Measurements from ENCODE around the gene AVPR2.
A peak's percentile ranks its signal among the peaks of the same experiment; 100 is the strongest.

AVPR2 gene

GRCh38 chrX:153886915-153887314 lies 17.6 kb upstream of the AVPR2 start:
- DNase-seq = no peak

- no peak for DNase-seq
Measured at GRCh38 chrX:153887385-153887784, 17.1 kb upstream of the AVPR2 start.

GRCh38 chrX:153888344-153888743 lies 16.1 kb upstream of the AVPR2 start:
- no peak for DNase-seq

- DNase-seq = no peak
Measured at GRCh38 chrX:153889123-153889522, 15.3 kb upstream of the AVPR2 start.

GRCh38 chrX:153897899-153898298 lies 6.6 kb upstream of the AVPR2 start:
- no peak for DNase-seq

- peak; percentile 91 to 92 for DNase-seq
Measured at GRCh38 chrX:153900831-153901752, 3.4 kb upstream of the AVPR2 start.

DNA sequence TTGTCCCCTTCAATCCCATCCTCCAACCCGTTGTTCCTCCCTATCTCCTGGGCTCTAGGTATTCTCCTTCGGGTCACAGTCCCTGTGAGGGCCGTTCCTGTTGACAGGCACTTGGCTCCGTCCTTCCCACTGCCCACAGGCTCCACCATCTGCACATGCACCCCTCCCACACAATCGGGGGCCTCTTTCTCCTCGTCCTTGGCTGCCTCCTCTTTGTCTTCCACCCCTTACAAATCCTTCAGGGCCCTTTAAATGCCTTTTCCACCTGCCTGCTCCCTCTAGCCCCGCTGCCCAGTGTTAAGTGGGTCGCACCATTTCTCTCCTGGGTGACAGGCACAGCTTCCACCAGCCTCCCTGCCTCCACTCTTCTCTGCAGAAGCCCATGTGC lies 2.7 kb upstream of the AVPR2 start:
- DNase-seq = no peak

DNA sequence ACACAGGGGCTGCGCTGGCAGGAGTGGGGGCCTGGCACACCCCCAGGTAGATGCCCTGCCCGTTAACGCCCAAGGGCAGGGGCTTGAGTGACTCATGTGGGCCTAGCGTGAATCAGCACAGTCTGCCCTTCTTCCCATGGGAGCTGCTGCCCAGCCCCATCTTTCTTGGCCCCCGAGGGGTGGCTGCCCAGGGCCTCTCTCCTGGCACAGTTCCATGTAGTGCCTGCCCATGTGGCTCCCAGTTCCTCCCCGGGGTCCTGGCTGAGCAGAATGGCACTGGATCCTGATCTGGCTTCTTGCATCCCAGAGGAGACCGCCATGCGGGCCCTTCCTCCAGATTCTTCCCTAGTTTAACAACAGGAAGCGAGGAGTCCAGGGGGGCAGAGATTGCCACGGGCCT lies 2.1 kb upstream of the AVPR2 start:
- no peak for DNase-seq

DNA sequence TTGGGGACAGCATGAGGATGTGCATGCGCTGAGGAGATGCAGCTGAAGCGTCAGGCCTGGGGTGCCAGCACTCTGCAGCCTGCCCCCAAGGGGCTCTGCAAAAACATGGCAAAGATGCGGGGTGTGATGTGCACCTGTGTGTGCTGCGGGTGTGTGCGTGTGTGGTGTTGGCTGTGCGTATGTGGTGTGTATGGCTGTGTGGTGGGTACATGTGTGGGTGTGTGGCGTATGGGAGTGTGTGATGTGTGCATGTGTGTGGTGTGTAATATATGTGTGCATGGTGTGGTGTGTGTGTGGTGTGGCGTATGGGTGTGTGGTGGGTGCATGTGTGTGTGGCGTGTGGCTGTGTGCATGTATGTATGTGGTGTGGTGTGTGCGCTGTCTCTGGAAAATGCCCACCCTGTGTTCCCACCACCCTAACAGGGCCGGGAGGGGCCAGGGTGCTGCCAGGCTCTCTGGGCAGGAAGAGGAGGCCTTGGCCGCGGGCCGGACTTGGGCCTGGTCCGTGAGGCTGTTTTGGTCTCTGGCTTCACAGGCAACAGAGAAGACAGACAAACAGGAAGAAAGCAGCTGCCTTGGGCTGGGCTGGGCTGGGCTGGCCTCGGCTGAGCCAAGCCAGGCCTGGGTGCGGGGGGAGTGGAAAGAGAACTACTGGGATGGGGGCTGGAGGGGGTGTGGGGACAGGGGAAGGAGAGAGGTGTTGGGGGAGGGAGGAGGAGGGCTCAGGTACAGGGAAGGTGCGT lies 1.1 kb upstream of the AVPR2 start:
- no peak for DNase-seq

- DNase-seq = no peak
Measured at GRCh38 chrX:153905481-153906095, 1.1 kb downstream of the AVPR2 start.

DNA sequence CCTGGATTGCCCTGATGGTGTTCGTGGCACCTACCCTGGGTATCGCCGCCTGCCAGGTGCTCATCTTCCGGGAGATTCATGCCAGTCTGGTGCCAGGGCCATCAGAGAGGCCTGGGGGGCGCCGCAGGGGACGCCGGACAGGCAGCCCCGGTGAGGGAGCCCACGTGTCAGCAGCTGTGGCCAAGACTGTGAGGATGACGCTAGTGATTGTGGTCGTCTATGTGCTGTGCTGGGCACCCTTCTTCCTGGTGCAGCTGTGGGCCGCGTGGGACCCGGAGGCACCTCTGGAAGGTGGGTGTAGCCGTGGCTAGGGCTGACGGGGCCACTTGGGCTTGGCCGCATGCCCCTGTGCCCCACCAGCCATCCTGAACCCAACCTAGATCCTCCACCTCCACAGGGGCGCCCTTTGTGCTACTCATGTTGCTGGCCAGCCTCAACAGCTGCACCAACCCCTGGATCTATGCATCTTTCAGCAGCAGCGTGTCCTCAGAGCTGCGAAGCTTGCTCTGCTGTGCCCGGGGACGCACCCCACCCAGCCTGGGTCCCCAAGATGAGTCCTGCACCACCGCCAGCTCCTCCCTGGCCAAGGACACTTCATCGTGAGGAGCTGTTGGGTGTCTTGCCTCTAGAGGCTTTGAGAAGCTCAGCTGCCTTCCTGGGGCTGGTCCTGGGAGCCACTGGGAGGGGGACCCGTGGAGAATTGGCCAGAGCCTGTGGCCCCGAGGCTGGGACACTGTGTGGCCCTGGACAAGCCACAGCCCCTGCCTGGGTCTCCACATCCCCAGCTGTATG lies 1.8 kb downstream of the AVPR2 start:
- DNase-seq = no peak

DNA sequence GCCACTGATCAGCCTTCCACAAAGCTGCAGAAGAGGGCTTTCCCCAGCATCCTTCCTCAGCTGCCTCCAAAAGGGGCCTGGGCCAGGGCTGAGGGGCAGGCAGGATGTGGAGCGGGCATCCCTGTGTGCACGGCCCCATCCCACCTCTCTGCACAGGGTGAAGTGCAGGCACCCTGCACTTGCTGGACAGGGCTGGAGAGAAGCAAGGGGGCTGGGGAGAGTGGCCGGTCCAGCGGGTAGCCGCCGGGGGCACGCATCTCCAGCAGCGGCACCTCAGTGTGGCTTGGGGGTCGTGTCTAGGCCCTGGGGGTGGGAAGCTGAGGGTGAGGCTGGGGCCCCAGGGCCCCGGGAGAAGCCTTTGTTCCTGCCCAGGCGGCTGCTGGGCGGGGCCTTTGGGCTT lies 3.0 kb downstream of the AVPR2 start:
- DNase-seq = no peak

DNA sequence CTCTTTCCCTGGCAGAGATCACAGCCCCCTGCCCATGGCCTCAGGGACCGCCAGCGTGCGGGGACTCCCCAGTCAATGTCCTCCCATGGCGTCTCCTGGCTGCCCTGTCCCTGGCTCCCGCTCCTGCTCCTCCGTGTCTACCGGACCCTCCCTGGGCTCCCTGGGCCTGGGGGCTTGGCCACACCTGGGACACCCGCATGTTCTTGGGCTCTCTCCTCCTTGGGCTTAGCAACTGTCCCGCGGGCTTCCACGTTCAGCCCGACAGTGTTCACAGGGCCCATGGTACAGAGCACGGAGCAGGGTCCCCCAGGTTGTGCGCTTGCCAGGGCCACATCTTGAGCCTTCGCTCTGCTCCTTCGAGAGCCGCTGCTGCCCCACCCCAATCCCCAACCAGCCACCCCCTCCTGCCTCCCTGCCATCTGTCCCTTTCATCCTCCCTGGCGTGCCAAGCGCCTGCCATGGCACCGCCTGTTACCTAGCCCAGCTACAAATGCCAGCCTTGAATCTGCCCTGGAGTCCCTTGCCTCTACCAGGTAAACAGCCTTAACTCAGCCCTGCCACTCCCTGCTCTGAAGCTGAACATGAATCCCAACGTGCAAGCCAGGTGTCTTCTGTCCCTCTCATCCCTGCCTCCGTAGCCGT lies 3.9 kb downstream of the AVPR2 start:
- DNase-seq = no peak

DNA sequence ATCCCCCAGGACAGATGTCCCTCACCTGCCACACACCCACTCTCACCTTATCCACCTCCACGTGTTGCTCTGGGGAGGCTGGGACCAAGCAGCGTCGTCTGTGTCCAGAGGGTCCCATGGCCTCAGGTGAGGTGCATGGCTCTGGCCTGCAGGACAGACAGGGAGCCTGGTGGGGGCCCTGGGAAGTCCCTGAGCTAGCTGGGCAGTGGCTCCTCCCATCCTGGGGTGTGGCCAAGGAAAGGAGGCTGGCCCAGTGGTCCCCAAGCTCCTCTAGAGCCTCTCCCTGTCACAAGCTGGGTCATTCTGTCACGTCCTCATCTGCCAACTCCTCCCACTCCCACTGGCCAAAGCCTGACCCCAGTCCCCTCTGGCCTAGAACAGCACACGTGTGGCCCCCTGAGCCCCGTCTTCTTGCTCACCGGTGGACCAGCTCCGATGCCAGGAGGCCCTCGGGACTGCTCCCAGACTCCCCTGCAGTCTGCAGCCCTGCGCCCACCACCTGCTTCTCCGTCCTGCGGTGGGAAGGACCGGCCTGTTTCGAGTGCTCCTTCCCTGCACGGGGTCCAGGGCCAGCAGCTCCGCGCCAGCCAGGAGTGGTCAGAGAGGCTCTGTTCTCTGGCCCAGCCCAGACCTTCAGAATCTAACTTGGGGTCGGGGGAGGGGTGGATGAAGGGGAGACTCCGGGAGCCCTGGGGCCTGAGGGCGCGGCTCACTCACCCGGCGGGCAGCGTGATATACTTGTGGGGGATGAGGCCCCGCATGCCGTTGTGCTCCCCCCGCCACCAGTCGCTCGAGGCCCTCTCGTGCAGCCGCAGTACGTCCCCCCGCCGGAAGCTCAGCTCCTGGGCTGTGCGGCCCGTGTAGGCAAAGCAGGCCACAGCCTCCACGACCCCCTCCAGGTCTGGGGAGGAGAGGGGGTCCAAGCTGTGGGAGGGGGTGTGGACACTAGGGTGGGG lies 4.8 kb downstream of the AVPR2 start:
- DNase-seq = no peak

DNA sequence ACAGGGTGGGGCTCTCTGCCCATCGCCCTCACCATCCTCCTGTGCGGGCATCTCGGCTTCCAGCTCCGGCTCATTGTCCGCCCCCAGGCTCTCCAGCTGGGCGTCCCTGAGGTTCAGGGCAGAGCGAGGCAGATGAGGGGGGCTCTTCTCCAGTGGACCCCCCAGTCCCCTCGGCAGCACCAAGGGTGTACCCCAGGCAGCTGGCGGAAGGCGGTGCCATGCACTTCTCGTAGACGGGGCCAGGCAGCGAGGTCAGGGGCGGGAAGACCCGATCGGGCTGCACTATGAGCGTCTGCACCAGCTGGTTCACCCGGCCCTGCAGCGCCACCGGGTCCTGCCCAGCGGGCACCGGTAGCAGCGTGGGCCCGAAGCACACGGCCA lies 5.5 kb downstream of the AVPR2 start:
- DNase-seq = no peak

DNA sequence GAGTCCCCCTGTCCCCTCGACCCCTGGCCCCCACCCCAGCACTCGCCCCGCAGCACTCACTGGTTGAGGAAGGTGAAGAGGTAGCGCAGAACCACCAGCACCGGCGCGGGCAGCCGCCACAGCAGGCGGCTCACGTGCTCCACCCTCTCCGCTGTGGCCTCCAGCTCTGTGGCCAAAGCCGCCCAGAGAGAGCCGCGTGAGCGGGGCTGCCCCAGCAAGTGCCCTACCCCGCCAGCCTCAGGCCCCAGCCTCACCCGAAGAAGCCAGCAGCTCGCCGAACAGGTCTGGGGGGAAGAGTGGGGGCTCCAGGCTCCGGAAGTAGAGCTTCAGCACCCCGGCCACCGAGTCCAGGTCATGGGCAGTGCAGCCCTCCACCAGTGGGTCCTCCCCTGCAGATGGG lies 6.0 kb downstream of the AVPR2 start:
- DNase-seq = no peak

- no peak for DNase-seq
Measured at GRCh38 chrX:153911798-153912197, 7.3 kb downstream of the AVPR2 start.

- DNase-seq = no peak
Measured at GRCh38 chrX:153913211-153913610, 8.7 kb downstream of the AVPR2 start.

GRCh38 chrX:153913701-153914100 lies 9.2 kb downstream of the AVPR2 start:
- DNase-seq = no peak

GRCh38 chrX:153917869-153918268 lies 13.4 kb downstream of the AVPR2 start:
- DNase-seq = no peak

GRCh38 chrX:153919281-153919680 lies 14.8 kb downstream of the AVPR2 start:
- no peak for DNase-seq
